ENCODE results near the gene SENP5. TPM values are rescaled to one million over a fixed set of nuclear protein-coding genes. Genes with fewer than 3 reads are reported as not detected.
"Not testable (repeated sequence)": the region's sequence is repeated elsewhere in the genome, so short reads cannot be mapped to it uniquely, and the experiment has no call there.

Gene SENP5
- polyA plus RNA-seq, 4 donors = 4.9 to 20.3 (median 5.4) TPM

GRCh38 chr3:196942226-196942914 is 74.7 kb downstream of the SENP5 start, which contains the start of gene NCBP2:
Gene NCBP2 (minus strand): TSS chr3:196942528. CDS start chr3:196942503, 25 bp downstream.
- peak within 1 kb of the TSS; percentile 83 to 100 (median 95) for H3K4me3 ChIP-seq (ENCODE audit: low read depth in 1 of 3, low read length in 3 of 3)
- H3K9me3 ChIP-seq (ENCODE audit: control insufficient read depth in 2 of 2, insufficient read depth in 1 of 2, low read depth in 1 of 2, low read length in 1 of 2) = no peaks in the 10 kb centered on the region
- H3K4me1 ChIP-seq (ENCODE audit: control insufficient read depth in 3 of 3, insufficient read depth in 2 of 3, low read depth in 1 of 3, low read length in 2 of 3) = peaks cover 0 to 30% (median 3%) of the 10 kb centered on the region in 3 donors
- DNase-seq (peak; percentile 98 to 100), FAIRE-seq (no peak)
- peaks cover 2 to 39% (median 7%) of the 10 kb centered on the region in 3 donors for H3K36me3 ChIP-seq (ENCODE audit: control insufficient read depth in 3 of 3, insufficient read depth in 2 of 3, low read depth in 1 of 3, low read length in 3 of 3)
- 0 to 1% (median 1%) methylated on average over 56 to 77 of the region's 77 CpGs for WGBS, 3 donors
- H3K27ac ChIP-seq (ENCODE audit: low read depth in 1 of 3, low read length in 2 of 3) = peak within 1 kb of the TSS; percentile 96 to 100 (median 97)
- H3K27me3 ChIP-seq (ENCODE audit: control insufficient read depth in 3 of 3, insufficient read depth in 3 of 3, low read length in 3 of 3) = no peaks in the 10 kb centered on the region

- Histone ChIP-seq H3K4me3 (ENCODE audit: low read depth in 1 of 3, low read length in 3 of 3) (peak overlapping the region; percentile 83 to 100 (median 91)), H3K9me3 (ENCODE audit: control insufficient read depth in 2 of 2, insufficient read depth in 1 of 2, low read depth in 1 of 2, low read length in 1 of 2) (no peaks in the 10 kb centered on the region), H3K36me3 (ENCODE audit: control insufficient read depth in 3 of 3, insufficient read depth in 2 of 3, low read depth in 1 of 3, low read length in 3 of 3) (peaks cover 2 to 41% (median 4%) of the 10 kb centered on the region in 3 donors), H3K27me3 (ENCODE audit: control insufficient read depth in 3 of 3, insufficient read depth in 3 of 3, low read length in 3 of 3) (no peaks in the 10 kb centered on the region), H3K4me1 (ENCODE audit: control insufficient read depth in 3 of 3, insufficient read depth in 2 of 3, low read depth in 1 of 3, low read length in 2 of 3) (peaks cover 0 to 30% (median 3%) of the 10 kb centered on the region in 3 donors), H3K27ac (ENCODE audit: low read depth in 1 of 3, low read length in 2 of 3) (peak overlapping the region; percentile 79 to 97 (median 90))
- DNase-seq (no peak), FAIRE-seq (no peak)
- WGBS, 3 donors = 0% methylated on average over 25 of the region's 25 CpGs
These were observed 75.2 kb downstream of the SENP5 start for GRCh38 chr3:196942915-196943277.

- H3K4me1 ChIP-seq (ENCODE audit: control insufficient read depth in 3 of 3, insufficient read depth in 2 of 3, low read depth in 1 of 3, low read length in 2 of 3) = peaks cover 0 to 30% (median 3%) of the 10 kb centered on the region in 3 donors
These were observed 76.5 kb downstream of the SENP5 start for GRCh38 chr3:196944037-196944790.

GRCh38 chr3:196947136-196947859 is 79.6 kb downstream of the SENP5 start:
- Histone ChIP-seq H3K27ac (ENCODE audit: low read depth in 1 of 3, low read length in 2 of 3) (no peak overlapping the region), H3K4me1 (ENCODE audit: control insufficient read depth in 3 of 3, insufficient read depth in 2 of 3, low read depth in 1 of 3, low read length in 2 of 3) (peaks cover 0 to 18% (median 0%) of the 10 kb centered on the region in 3 donors), H3K27me3 (ENCODE audit: control insufficient read depth in 3 of 3, insufficient read depth in 3 of 3, low read length in 3 of 3) (no peaks in the 10 kb centered on the region), H3K9me3 (ENCODE audit: control insufficient read depth in 2 of 2, insufficient read depth in 1 of 2, low read depth in 1 of 2, low read length in 1 of 2) (no peaks in the 10 kb centered on the region), H3K4me3 (ENCODE audit: low read depth in 1 of 3, low read length in 3 of 3) (no peak overlapping the region), H3K36me3 (ENCODE audit: control insufficient read depth in 3 of 3, insufficient read depth in 2 of 3, low read depth in 1 of 3, low read length in 3 of 3) (peaks cover 0 to 56% (median 0%) of the 10 kb centered on the region in 3 donors)
- WGBS, 3 donors = 85 to 95% (median 91%) methylated on average over 10 of the region's 10 CpGs
- DNase-seq (no peak), FAIRE-seq (no peak)

More at GRCh38 chr3:196944037-196944790, 76.5 kb downstream of the SENP5 start:
- not testable (repeated sequence) for H3K27me3 ChIP-seq (ENCODE audit: control insufficient read depth in 3 of 3, insufficient read depth in 3 of 3, low read length in 3 of 3); FAIRE-seq; H3K9me3 ChIP-seq (ENCODE audit: control insufficient read depth in 2 of 2, insufficient read depth in 1 of 2, low read depth in 1 of 2, low read length in 1 of 2)
- Histone ChIP-seq H3K36me3 (ENCODE audit: control insufficient read depth in 3 of 3, insufficient read depth in 2 of 3, low read depth in 1 of 3, low read length in 3 of 3) (peaks cover 0 to 41% (median 0%) of the 10 kb centered on the region in 3 donors), H3K4me3 (ENCODE audit: low read depth in 1 of 3, low read length in 3 of 3) (peak overlapping the region in 1 of 3 donors; percentile 83), H3K27ac (ENCODE audit: low read depth in 1 of 3, low read length in 2 of 3) (peak overlapping the region in 1 of 3 donors; percentile 97)
- peak in 1 of 2 donors; percentile 42 for DNase-seq
- 61 to 78% (median 69%) methylated on average over 13 to 14 of the region's 14 CpGs for WGBS, 3 donors

GRCh38 chr3:196947860-196948441 is 80.2 kb downstream of the SENP5 start:
- WGBS, 3 donors = 89 to 93% (median 91%) methylated on average over 28 of the region's 28 CpGs
- no peak for FAIRE-seq
- DNase-seq = no peak
- Histone ChIP-seq H3K27ac (ENCODE audit: low read depth in 1 of 3, low read length in 2 of 3) (no peak overlapping the region), H3K4me3 (ENCODE audit: low read depth in 1 of 3, low read length in 3 of 3) (no peak overlapping the region), H3K4me1 (ENCODE audit: control insufficient read depth in 3 of 3, insufficient read depth in 2 of 3, low read depth in 1 of 3, low read length in 2 of 3) (peaks cover 0 to 18% (median 0%) of the 10 kb centered on the region in 3 donors), H3K9me3 (ENCODE audit: control insufficient read depth in 2 of 2, insufficient read depth in 1 of 2, low read depth in 1 of 2, low read length in 1 of 2) (no peaks in the 10 kb centered on the region), H3K27me3 (ENCODE audit: control insufficient read depth in 3 of 3, insufficient read depth in 3 of 3, low read length in 3 of 3) (no peaks in the 10 kb centered on the region), H3K36me3 (ENCODE audit: control insufficient read depth in 3 of 3, insufficient read depth in 2 of 3, low read depth in 1 of 3, low read length in 3 of 3) (peaks cover 0 to 56% (median 0%) of the 10 kb centered on the region in 3 donors)

- Histone ChIP-seq H3K36me3 (ENCODE audit: control insufficient read depth in 3 of 3, insufficient read depth in 2 of 3, low read depth in 1 of 3, low read length in 3 of 3) (peaks cover 0 to 54% (median 0%) of the 10 kb centered on the region in 3 donors), H3K27me3 (ENCODE audit: control insufficient read depth in 3 of 3, insufficient read depth in 3 of 3, low read length in 3 of 3) (no peaks in the 10 kb centered on the region), H3K4me3 (ENCODE audit: low read depth in 1 of 3, low read length in 3 of 3) (no peak overlapping the region), H3K27ac (ENCODE audit: low read depth in 1 of 3, low read length in 2 of 3) (no peak overlapping the region), H3K9me3 (ENCODE audit: control insufficient read depth in 2 of 2, insufficient read depth in 1 of 2, low read depth in 1 of 2, low read length in 1 of 2) (no peaks in the 10 kb centered on the region), H3K4me1 (ENCODE audit: control insufficient read depth in 3 of 3, insufficient read depth in 2 of 3, low read depth in 1 of 3, low read length in 2 of 3) (peaks cover 0 to 15% (median 0%) of the 10 kb centered on the region in 3 donors)
- DNase-seq (peak in 1 of 2 donors; percentile 39), FAIRE-seq (no peak)
- WGBS, 3 donors = 57 to 66% (median 59%) methylated on average over 22 of the region's 22 CpGs
These were observed 80.9 kb downstream of the SENP5 start for GRCh38 chr3:196948442-196949284.

GRCh38 chr3:196949285-196949619 is 81.5 kb downstream of the SENP5 start:
- no peaks in the 10 kb centered on the region for H3K9me3 ChIP-seq (ENCODE audit: control insufficient read depth in 2 of 2, insufficient read depth in 1 of 2, low read depth in 1 of 2, low read length in 1 of 2)
- FAIRE-seq = no peak
- DNase-seq = no peak
- WGBS, 3 donors = 74 to 91% (median 91%) methylated on average over 6 of the region's 6 CpGs
- H3K27ac ChIP-seq (ENCODE audit: low read depth in 1 of 3, low read length in 2 of 3) = no peak overlapping the region
- H3K27me3 ChIP-seq (ENCODE audit: control insufficient read depth in 3 of 3, insufficient read depth in 3 of 3, low read length in 3 of 3) = no peaks in the 10 kb centered on the region
- peaks cover 0 to 10% (median 0%) of the 10 kb centered on the region in 3 donors for H3K4me1 ChIP-seq (ENCODE audit: control insufficient read depth in 3 of 3, insufficient read depth in 2 of 3, low read depth in 1 of 3, low read length in 2 of 3)
- peaks cover 0 to 53% (median 0%) of the 10 kb centered on the region in 3 donors for H3K36me3 ChIP-seq (ENCODE audit: control insufficient read depth in 3 of 3, insufficient read depth in 2 of 3, low read depth in 1 of 3, low read length in 3 of 3)
- H3K4me3 ChIP-seq (ENCODE audit: low read depth in 1 of 3, low read length in 3 of 3) = no peak overlapping the region

All from small intestine (tissue), 7 donors.